ENCODE measurements around the gene CPNE5. TPM values are rescaled to one million over a fixed set of nuclear protein-coding genes. Genes with fewer than 3 reads are reported as not detected.

Gene CPNE5
- total and polyA plus RNA-seq, 2 donors from 2014 or later = 3.7 to 7.1 TPM

DNA sequence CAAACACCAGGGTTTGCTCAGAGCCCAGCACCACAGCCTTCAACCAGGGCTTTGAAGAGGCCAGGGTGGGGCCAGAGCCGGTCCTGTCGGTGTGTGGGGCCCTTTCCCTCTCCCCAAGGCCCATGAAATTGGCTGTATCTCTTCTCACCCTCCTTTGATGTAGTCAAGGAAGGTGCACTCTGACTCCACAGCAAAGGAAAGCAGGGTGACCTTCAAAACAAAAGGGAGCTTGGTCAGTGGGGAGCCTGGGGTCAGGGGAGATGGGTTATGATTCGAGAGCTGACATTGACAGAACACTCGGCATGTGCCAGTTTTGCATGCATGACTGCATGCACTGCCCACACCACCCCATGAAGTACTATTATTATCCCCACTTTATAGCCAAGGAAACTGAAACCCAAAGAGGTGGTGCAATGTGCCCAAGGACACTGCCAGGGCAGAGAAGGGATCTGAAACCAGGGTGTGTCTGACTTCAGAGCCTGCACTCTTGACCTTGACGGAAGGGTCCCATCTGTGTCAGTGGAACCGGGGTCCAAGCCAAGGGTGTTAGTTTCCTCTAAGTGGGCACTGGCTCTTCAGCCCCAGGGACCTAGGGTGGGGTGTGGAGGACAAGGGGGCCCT lies 86.2 kb downstream of the CPNE5 start:
- H3K36me3 ChIP-seq (ENCODE audit: control insufficient read depth in 2 of 3, insufficient read depth in 3 of 3, low read length in 3 of 3) = no peaks in the 10 kb centered on the region
- no peak overlapping the region for H3K4me3 ChIP-seq (ENCODE audit: low read length in 3 of 3)
- TF ChIP-seq, protein P1, sequence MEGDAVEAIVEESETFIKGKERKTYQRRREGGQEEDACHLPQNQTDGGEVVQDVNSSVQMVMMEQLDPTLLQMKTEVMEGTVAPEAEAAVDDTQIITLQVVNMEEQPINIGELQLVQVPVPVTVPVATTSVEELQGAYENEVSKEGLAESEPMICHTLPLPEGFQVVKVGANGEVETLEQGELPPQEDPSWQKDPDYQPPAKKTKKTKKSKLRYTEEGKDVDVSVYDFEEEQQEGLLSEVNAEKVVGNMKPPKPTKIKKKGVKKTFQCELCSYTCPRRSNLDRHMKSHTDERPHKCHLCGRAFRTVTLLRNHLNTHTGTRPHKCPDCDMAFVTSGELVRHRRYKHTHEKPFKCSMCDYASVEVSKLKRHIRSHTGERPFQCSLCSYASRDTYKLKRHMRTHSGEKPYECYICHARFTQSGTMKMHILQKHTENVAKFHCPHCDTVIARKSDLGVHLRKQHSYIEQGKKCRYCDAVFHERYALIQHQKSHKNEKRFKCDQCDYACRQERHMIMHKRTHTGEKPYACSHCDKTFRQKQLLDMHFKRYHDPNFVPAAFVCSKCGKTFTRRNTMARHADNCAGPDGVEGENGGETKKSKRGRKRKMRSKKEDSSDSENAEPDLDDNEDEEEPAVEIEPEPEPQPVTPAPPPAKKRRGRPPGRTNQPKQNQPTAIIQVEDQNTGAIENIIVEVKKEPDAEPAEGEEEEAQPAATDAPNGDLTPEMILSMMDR (IDR thresholded peaks at IDR 0.05; ENCODE audit: borderline replicate concordance, extremely low read depth, insufficient read depth) = no peak
- H3K9me3 ChIP-seq (ENCODE audit: control insufficient read depth in 2 of 3, insufficient read depth in 1 of 3, low read length in 3 of 3) = peaks cover 0 to 10% (median 0%) of the 10 kb centered on the region in 3 donors
- intact Hi-C loops (cut with DNase I) = loop anchor here (10.0 kb wide), 1 partner anchor 138 kb away; no protein-coding TSS in a partner anchor
- FAIRE-seq = no peak
- H3K9ac ChIP-seq (ENCODE audit: low read length in 3 of 3) = no peak overlapping the region
- DNase-seq = no peak
- no peaks in the 10 kb centered on the region for H3K27me3 ChIP-seq (ENCODE audit: control insufficient read depth, insufficient read depth, low read length)
- H3K27ac ChIP-seq (ENCODE audit: low read depth in 2 of 2, low read length in 2 of 2) = no peak overlapping the region
- H3K4me1 ChIP-seq (ENCODE audit: control insufficient read depth in 2 of 3, insufficient read depth in 2 of 3, low read depth in 1 of 3, low read length in 3 of 3) = peaks cover 0 to 5% (median 5%) of the 10 kb centered on the region in 3 donors

DNA sequence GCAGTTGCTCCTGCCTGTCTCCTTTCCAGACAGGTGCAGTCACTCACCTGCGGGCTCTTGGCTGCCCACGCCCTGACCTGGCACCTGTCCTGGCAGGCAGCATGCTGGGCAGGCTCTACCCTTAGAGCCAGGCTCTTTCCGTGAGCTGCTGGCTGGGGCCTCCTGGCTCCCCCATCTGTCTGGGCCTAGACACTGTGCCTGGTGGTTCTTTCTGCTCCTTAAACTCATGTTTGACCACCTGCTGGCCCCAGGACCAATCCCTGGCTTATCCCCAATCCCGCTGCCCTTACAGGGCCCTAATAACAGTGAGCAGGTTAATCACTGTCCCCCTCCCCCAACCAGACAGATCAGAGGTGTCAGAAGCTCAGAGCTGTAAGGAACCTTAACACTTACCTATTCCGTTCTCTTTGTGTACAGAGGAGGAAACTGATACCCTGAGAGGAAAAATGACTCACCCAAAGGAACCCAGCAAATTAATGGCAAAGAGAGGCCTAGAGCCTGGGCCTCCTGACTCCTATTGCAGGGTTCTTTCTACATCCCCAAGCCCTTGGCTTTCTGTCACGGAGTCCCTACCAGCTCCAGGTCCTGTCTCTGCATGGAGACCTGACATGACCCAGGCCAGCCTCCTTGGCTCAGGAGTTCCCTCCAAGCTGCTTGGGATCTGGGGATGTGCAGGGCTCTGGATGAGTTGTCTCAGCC lies 86.9 kb downstream of the CPNE5 start:
- FAIRE-seq = no peak
- Histone ChIP-seq H3K27me3 (ENCODE audit: control insufficient read depth, insufficient read depth, low read length) (no peaks in the 10 kb centered on the region), H3K9me3 (ENCODE audit: control insufficient read depth in 2 of 3, insufficient read depth in 1 of 3, low read length in 3 of 3) (peaks cover 0 to 10% (median 0%) of the 10 kb centered on the region in 3 donors), H3K27ac (ENCODE audit: low read depth in 2 of 2, low read length in 2 of 2) (no peak overlapping the region), H3K36me3 (ENCODE audit: control insufficient read depth in 2 of 3, insufficient read depth in 3 of 3, low read length in 3 of 3) (no peaks in the 10 kb centered on the region), H3K9ac (ENCODE audit: low read length in 3 of 3) (no peak overlapping the region), H3K4me3 (ENCODE audit: low read length in 3 of 3) (no peak overlapping the region), H3K4me1 (ENCODE audit: control insufficient read depth in 2 of 3, insufficient read depth in 2 of 3, low read depth in 1 of 3, low read length in 3 of 3) (peaks cover 0 to 5% (median 5%) of the 10 kb centered on the region in 3 donors)
- intact Hi-C loops (cut with DNase I) = loop anchor here (10.0 kb wide), 1 partner anchor 138 kb away; no protein-coding TSS in a partner anchor
- TF ChIP-seq, protein P1 (IDR thresholded peaks at IDR 0.05; ENCODE audit: borderline replicate concordance, extremely low read depth, insufficient read depth) = no peak
- no peak for DNase-seq

DNA sequence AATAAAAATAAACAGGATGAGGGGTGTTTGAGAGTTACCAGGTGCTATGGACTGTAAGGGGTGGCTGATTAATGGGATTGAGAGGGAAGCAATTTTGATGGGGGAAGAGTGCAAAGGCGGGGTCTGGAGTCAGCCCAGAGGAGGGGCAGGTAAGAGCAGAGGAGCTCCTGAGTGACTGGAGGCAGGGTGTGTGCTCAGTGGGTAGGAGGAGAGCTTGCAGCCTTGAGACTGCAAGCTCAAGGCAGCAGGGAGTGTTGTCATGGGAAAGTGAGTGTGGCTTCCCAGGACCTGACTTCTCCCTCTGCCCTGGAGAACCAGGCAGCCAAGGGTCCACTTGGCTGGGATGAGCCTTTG lies 87.4 kb downstream of the CPNE5 start:
- Histone ChIP-seq H3K27me3 (ENCODE audit: control insufficient read depth, insufficient read depth, low read length) (no peaks in the 10 kb centered on the region), H3K4me3 (ENCODE audit: low read length in 3 of 3) (no peak overlapping the region), H3K9me3 (ENCODE audit: control insufficient read depth in 2 of 3, insufficient read depth in 1 of 3, low read length in 3 of 3) (peaks cover 0 to 10% (median 0%) of the 10 kb centered on the region in 3 donors), H3K36me3 (ENCODE audit: control insufficient read depth in 2 of 3, insufficient read depth in 3 of 3, low read length in 3 of 3) (no peaks in the 10 kb centered on the region), H3K27ac (ENCODE audit: low read depth in 2 of 2, low read length in 2 of 2) (no peak overlapping the region), H3K9ac (ENCODE audit: low read length in 3 of 3) (no peak overlapping the region), H3K4me1 (ENCODE audit: control insufficient read depth in 2 of 3, insufficient read depth in 2 of 3, low read depth in 1 of 3, low read length in 3 of 3) (peaks cover 0 to 5% (median 5%) of the 10 kb centered on the region in 3 donors)
- no peak for FAIRE-seq
- DNase-seq = no peak
- intact Hi-C loops (cut with DNase I) = loop anchor here (10.0 kb wide), 1 partner anchor 137 kb away; no protein-coding TSS in a partner anchor
- TF ChIP-seq, protein P1 (IDR thresholded peaks at IDR 0.05; ENCODE audit: borderline replicate concordance, extremely low read depth, insufficient read depth) = no peak

All from kidney (tissue), 14 donors.